B cell (primary cell): ENCODE results near the gene ADCY10. TPM values are rescaled to one million over a fixed set of nuclear protein-coding genes. Genes with fewer than 3 reads are reported as not detected.

Experiments used
- ATAC-seq: fragments of 200-7000 bp; cut with Tn5 transposase; one replicate; pipeline ENCODE4 v1.10.0; 2021; ENCODE audit warnings: low read depth, mild to moderate bottlenecking, moderate number of reproducible peaks, moderate library complexity
- CTCF ChIA-PET: fragments of 350-600 bp; sonication (Branson Sonifier 250); formaldehyde crosslinking; loops from one replicate; lab custom pipeline; 2021; ENCODE audit warnings: antibody characterized with exemption, inconsistent platforms; lab: Charles Lee
- POLR2A ChIA-PET: fragments of 350-600 bp; sonication (Branson Sonifier 250); formaldehyde crosslinking; loops from one replicate; lab custom pipeline; 2021; ENCODE audit warnings: antibody characterized with exemption; lab: Charles Lee
- DNase-seq: peaks from one replicate; pipeline ENCODE4 v3.0.0; 2013
- H2AFZ ChIP-seq: 2 replicates; pipeline ENCODE4 v1.6.1; 2012; ENCODE audit warnings: mild to moderate bottlenecking, low read depth, low read length; ENCODE audit not compliant: insufficient read depth, poor library complexity, severe bottlenecking
- H3K27ac ChIP-seq, 2 donors: 1 replicate in 1 of 2; 2 replicates in 1 of 2; pipeline ENCODE4 v1.5.1; 2012 to 2013; ENCODE audit warnings: low read length in 2 of 2, mild to moderate bottlenecking in 2 of 2, moderate library complexity in 1 of 2
- H3K27me3 ChIP-seq, 4 experiments: fragments of 200-600 bp in 1 of 4; sonication (generic) in 1 of 4; replicated peaks in 1 of 4; 1 replicate in 2 of 4; 2 replicates in 2 of 4; pipeline versions ENCODE4 v1.6.1 to v1.7.0; 2013 to 2016; ENCODE audit warnings: low read length in 3 of 4, mild to moderate bottlenecking in 2 of 4, mixed read lengths in 1 of 4, moderate library complexity in 1 of 4; ENCODE audit not compliant: insufficient read depth in 4 of 4, control insufficient read depth in 3 of 4; ENCODE audit errors: control extremely low read depth in 1 of 4
- H3K36me3 ChIP-seq, 2 experiments: replicated peaks in 1 of 2; 1 replicate in 1 of 2; 2 replicates in 1 of 2; pipeline versions ENCODE4 v1.6.1 to v1.7.1; 2013; ENCODE audit warnings: low read length in 1 of 2; ENCODE audit not compliant: insufficient read depth in 2 of 2, control insufficient read depth in 1 of 2; ENCODE audit errors: control extremely low read depth in 1 of 2, extremely low read depth in 1 of 2
- H3K4me1 ChIP-seq, 2 donors: fragments of 200-600 bp in 1 of 2; sonication (generic) in 1 of 2; 1 replicate in 1 of 2; 2 replicates in 1 of 2; pipeline versions ENCODE4 v1.5.1 to v1.6.1; 2013 to 2017; ENCODE audit warnings: low read length in 2 of 2; ENCODE audit not compliant: control insufficient read depth in 2 of 2, insufficient read depth in 2 of 2
- H3K4me2 ChIP-seq: replicated peaks from 2 replicates; pipeline ENCODE3; 2012; ENCODE audit warnings: mild to moderate bottlenecking, low read depth, low read length; ENCODE audit not compliant: poor library complexity, severe bottlenecking
- H3K4me3 ChIP-seq, 5 experiments: fragments of 200-600 bp in 1 of 5; sonication (generic) in 1 of 5; 1 replicate in 3 of 5; 2 replicates in 2 of 5; pipeline versions ENCODE4 v1.5.1 to v1.7.0; 2011 to 2016; ENCODE audit warnings: low read length in 4 of 5, mild to moderate bottlenecking in 4 of 5, low read depth in 2 of 5, control low read depth in 1 of 5, moderate library complexity in 1 of 5; ENCODE audit not compliant: insufficient read depth in 1 of 5; ENCODE audit errors: control extremely low read depth in 1 of 5, extremely low read depth in 1 of 5
- H3K79me2 ChIP-seq: fragments of 200-600 bp; sonication (generic); one replicate; pipeline ENCODE4 v1.6.0; 2016; ENCODE audit warnings: low read length; ENCODE audit not compliant: control insufficient read depth, insufficient read depth
- H3K9ac ChIP-seq: fragments of 200-600 bp; sonication (generic); 2 replicates; pipeline ENCODE4 v1.6.1; 2017; ENCODE audit warnings: mild to moderate bottlenecking, low read length, moderate library complexity
- H3K9me3 ChIP-seq, 3 donors: one replicate each; pipeline versions ENCODE4 v1.6.1 to v1.7.1; 2013; ENCODE audit warnings: low read length in 2 of 3; ENCODE audit not compliant: control insufficient read depth in 2 of 3, insufficient read depth in 1 of 3; ENCODE audit errors: control extremely low read depth in 1 of 3
- H4K20me1 ChIP-seq: 2 replicates; pipeline ENCODE4 v1.6.0; 2012; ENCODE audit warnings: mild to moderate bottlenecking, low read length; ENCODE audit not compliant: insufficient read depth, control insufficient read depth, poor library complexity, severe bottlenecking
- H3K27ac Mint-ChIP-seq: one replicate; pipeline ENCODE4 v1.8.0; 2021; ENCODE audit warnings: mixed read lengths
- H3K27me3 Mint-ChIP-seq: one replicate; pipeline ENCODE4 v1.8.0; 2021; ENCODE audit warnings: mixed read lengths
- H3K4me1 Mint-ChIP-seq: one replicate; pipeline ENCODE4 v1.8.0; 2021; ENCODE audit warnings: mixed read lengths
- H3K4me3 Mint-ChIP-seq: one replicate; pipeline ENCODE4 v1.8.0; 2021; ENCODE audit warnings: mixed read lengths
- H3K9me3 Mint-ChIP-seq: one replicate; pipeline ENCODE4 v1.8.0; 2022; ENCODE audit warnings: mixed read lengths; ENCODE audit not compliant: insufficient read depth
- CTCF ChIP-seq: fragments of 200-600 bp; IDR thresholded peaks from one replicate; pipeline ENCODE4 v1.8.0; 2022; ENCODE audit warnings: antibody characterized with exemption, mild to moderate bottlenecking
- EZH2 ChIP-seq: IDR thresholded peaks from 2 replicates; pipeline ENCODE4 v1.6.1; 2012; ENCODE audit warnings: borderline replicate concordance, low read depth, mild to moderate bottlenecking, moderate library complexity, low read length; ENCODE audit not compliant: insufficient read depth, poor library complexity, severe bottlenecking
- WGBS: methylation state at CpG from one replicate; pipeline ENCODE4 v1.1.5; 2013; ENCODE audit warnings: missing lambda C conversion rate; ENCODE audit not compliant: insufficient coverage; 5-methylcytosine and 5-hydroxymethylcytosine counted together
- intact Hi-C: fragments of 100-400 bp; cut with micrococcal nuclease; formaldehyde crosslinking; loops from one replicate; pipeline ENCODE4 v1.10.0; 2022
- polyA plus RNA-seq: library from polyadenylated mRNA; depleted of rRNA; stranded (reverse); fragments of >200 nt; gene quantifications from 2 replicates; pipeline ENCODE4 v1.2.3, GENCODE V29; 2012
- total RNA-seq, 2 donors: library from RNA; stranded (reverse); fragments of 120-200 nt in 1 of 2; gene quantifications; 1 replicate in 1 of 2; 2 replicates in 1 of 2; pipeline versions ENCODE4 v1.2.3 to v1.2.4, GENCODE V29; 2013 to 2022

The ADCY10 gene
- total and polyA plus RNA-seq, 2 donors (not counting 1 experiment from before 2014, with no cell fraction given), result 0.15 TPM; not detected in 1

- H3K9me3 ChIP-seq, result no peaks in the 10 kb centered on the region
- H3K4me3 Mint-ChIP-seq, result no peak overlapping the region
- peaks cover 4 to 13% of the 10 kb centered on the region in 2 experiments for H3K36me3 ChIP-seq
- H3K27me3 Mint-ChIP-seq, result no peaks in the 10 kb centered on the region
- intact Hi-C loops, result no loop called here
- CTCF ChIA-PET, result no interaction called here
- WGBS, result no CpG with 5 or more reads among the region's 1 CpG
- H3K27ac ChIP-seq, result no peak overlapping the region
- no peak overlapping the region for H2AFZ ChIP-seq
- POLR2A ChIA-PET, result no interaction called here
- peaks cover 18% of the 10 kb centered on the region for H3K79me2 ChIP-seq
- no peak overlapping the region for H3K4me2 ChIP-seq
- peaks cover 2% of the 10 kb centered on the region for H4K20me1 ChIP-seq
- no peak overlapping the region for H3K27ac Mint-ChIP-seq
- TF ChIP-seq EZH2 (no peak), CTCF (no peak)
- no peak for DNase-seq
- no peak for ATAC-seq
- no peak overlapping the region for H3K4me3 ChIP-seq
- peaks cover 0 to 4% of the 10 kb centered on the region in 2 donors for H3K4me1 ChIP-seq
- no peak overlapping the region for H3K9ac ChIP-seq
- no peaks in the 10 kb centered on the region for H3K9me3 Mint-ChIP-seq
- peaks cover 17% of the 10 kb centered on the region for H3K4me1 Mint-ChIP-seq
- no peaks in the 10 kb centered on the region for H3K27me3 ChIP-seq
Observed at GRCh38 chr1:167922611-167923074, 8.7 kb upstream of the ADCY10 start.

- CTCF ChIA-PET, result interaction anchor here (0.7 kb wide), 1 partner anchor 8 kb away, joined by 4 read pairs; no protein-coding TSS in a partner anchor
Observed at GRCh38 chr1:167922023-167922422, 8.1 kb upstream of the ADCY10 start.

More at GRCh38 chr1:167922023-167922422, 8.1 kb upstream of the ADCY10 start:
- POLR2A ChIA-PET, result no interaction called here
- intact Hi-C loops, result no loop called here
- Mint-ChIP-seq H3K4me3 (no peak overlapping the region), H3K9me3 (no peaks in the 10 kb centered on the region), H3K27ac (no peak overlapping the region), H3K4me1 (peaks cover 13% of the 10 kb centered on the region), H3K27me3 (no peaks in the 10 kb centered on the region)
- ATAC-seq, result no peak
- H3K9me3 ChIP-seq, result no peaks in the 10 kb centered on the region
- H2AFZ ChIP-seq, result no peak overlapping the region
- H3K27ac ChIP-seq, result no peak overlapping the region
- H3K4me2 ChIP-seq, result no peak overlapping the region
- H3K79me2 ChIP-seq, result peaks cover 12% of the 10 kb centered on the region
- no peaks in the 10 kb centered on the region for H3K27me3 ChIP-seq
- no peak for TF ChIP-seq EZH2
- TF ChIP-seq CTCF, result no peak
- peaks cover 4 to 18% of the 10 kb centered on the region in 2 experiments for H3K36me3 ChIP-seq
- peaks cover 0 to 4% of the 10 kb centered on the region in 2 donors for H3K4me1 ChIP-seq
- DNase-seq, result no peak
- H3K9ac ChIP-seq, result no peak overlapping the region
- H4K20me1 ChIP-seq, result no peaks in the 10 kb centered on the region
- no peak overlapping the region for H3K4me3 ChIP-seq
